Measurements from ENCODE around the gene KIF16B. TPM values are rescaled to one million over a fixed set of nuclear protein-coding genes. Genes with fewer than 3 reads are reported as not detected.

Gene KIF16B
- total RNA-seq, 1 donor from 2014 or later: 9.1 TPM

DNA sequence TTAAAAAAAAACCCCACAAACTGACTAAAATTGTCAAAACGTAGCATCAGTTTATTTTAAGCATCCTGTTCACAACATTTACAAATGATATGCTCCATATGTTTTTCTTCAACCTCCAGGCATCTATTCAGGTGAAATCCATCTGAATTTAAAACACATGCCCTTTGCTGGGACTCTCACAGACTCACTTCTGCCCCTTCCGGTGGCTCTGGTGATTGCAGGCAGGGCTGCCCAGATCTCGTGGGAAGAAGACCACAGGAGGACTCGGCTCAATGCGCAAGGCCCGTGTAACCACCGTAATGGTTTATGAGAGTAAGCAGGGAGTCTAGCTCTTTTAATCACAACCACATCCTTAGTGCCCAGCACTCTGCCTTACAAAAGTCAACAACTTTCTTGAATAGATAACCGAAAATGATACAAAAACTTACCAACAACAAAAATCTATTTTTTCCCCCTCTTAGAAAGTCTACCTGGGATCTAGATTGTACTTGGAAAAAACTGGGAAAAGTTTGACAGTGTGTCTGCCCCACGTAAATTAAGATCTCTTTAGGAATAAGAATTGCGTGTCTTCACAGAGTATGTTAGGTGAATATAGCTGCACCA lies 139.1 kb downstream of the KIF16B start:
- CTCF ChIA-PET: no interaction called here
- TF ChIP-seq CTCF (IDR thresholded peaks at IDR 0.05): no peak

DNA sequence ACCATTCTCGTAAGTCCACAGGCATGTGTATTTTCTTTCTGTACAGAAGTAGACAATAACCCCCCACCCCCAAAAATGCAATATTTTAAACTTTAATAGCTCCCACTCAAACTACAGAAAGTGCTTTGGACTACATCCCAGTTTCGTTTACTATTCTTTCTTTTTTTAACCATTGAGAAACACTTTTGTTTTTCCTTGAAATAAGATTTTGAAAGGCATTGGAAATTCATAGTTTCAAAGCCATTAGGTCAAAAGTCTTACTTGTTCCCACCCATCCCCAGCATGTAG lies 140.0 kb downstream of the KIF16B start:
- CTCF ChIA-PET: no interaction called here
- ATAC-seq (ENCODE audit: low read depth) (no peak), DNase-seq (no peak)
- Mint-ChIP-seq H3K9me3 (no peaks in the 10 kb centered on the region), H3K36me3 (ENCODE audit: low read depth) (peaks cover 16% of the 10 kb centered on the region), H3K27ac (no peak overlapping the region), H3K4me1 (peaks cover 5% of the 10 kb centered on the region), H3K4me3 (no peak overlapping the region), H3K27me3 (no peaks in the 10 kb centered on the region)
- POLR2A ChIA-PET: no interaction called here
- no peak for TF ChIP-seq CTCF (IDR thresholded peaks at IDR 0.05)
- intact Hi-C loops (cut with micrococcal nuclease): no loop called here

More for the DNA sequence above, 139.1 kb downstream of the KIF16B start:
- H3K27ac Mint-ChIP-seq: no peak overlapping the region
- H3K27me3 Mint-ChIP-seq: no peaks in the 10 kb centered on the region
- intact Hi-C loops (cut with micrococcal nuclease): loop anchor here (1.0 kb wide), 1 partner anchor 725 kb away; no protein-coding TSS in a partner anchor
- H3K4me3 Mint-ChIP-seq: no peak overlapping the region
- peaks cover 2% of the 10 kb centered on the region for H3K9me3 Mint-ChIP-seq
- peaks cover 15% of the 10 kb centered on the region for H3K36me3 Mint-ChIP-seq (ENCODE audit: low read depth)
- peaks cover 5% of the 10 kb centered on the region for H3K4me1 Mint-ChIP-seq
- POLR2A ChIA-PET: no interaction called here
- peak; percentile 48 for DNase-seq
- peak; percentile 91 for ATAC-seq (ENCODE audit: low read depth)

- no peak for TF ChIP-seq CTCF (IDR thresholded peaks at IDR 0.05)
- ATAC-seq (ENCODE audit: low read depth) (no peak), DNase-seq (no peak)
- intact Hi-C loops (cut with micrococcal nuclease): no loop called here
- Mint-ChIP-seq H3K9me3 (no peaks in the 10 kb centered on the region), H3K4me3 (no peak overlapping the region), H3K27ac (no peak overlapping the region), H3K27me3 (no peaks in the 10 kb centered on the region), H3K36me3 (ENCODE audit: low read depth) (peaks cover 22% of the 10 kb centered on the region), H3K4me1 (peaks cover 5% of the 10 kb centered on the region)
- CTCF ChIA-PET: no interaction called here
- POLR2A ChIA-PET: no interaction called here
Measured at GRCh38 chr20:16432466-16433292, 140.6 kb downstream of the KIF16B start.

DNA sequence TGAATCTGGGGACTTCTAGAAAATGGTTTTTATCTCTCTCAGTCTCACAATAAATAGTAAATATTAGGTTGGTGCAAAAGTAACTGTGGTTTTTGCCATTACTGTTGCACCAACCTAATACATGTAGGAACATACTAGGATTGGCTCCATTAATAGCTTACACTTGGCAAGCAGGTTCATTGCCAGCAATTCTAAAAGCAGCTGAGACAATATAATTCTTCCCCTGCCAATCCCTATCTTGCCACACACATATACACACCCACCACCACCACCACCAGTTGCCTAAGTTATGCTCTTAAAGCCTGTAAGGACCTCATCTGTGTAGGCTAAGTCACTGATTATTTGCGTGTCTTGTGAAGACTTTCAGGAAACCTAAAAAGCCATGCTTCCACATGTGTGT lies 145.1 kb downstream of the KIF16B start:
- no peak for ATAC-seq (ENCODE audit: low read depth)
- Mint-ChIP-seq H3K4me3 (no peak overlapping the region), H3K27ac (no peak overlapping the region), H3K36me3 (ENCODE audit: low read depth) (peaks cover 64% of the 10 kb centered on the region), H3K4me1 (no peaks in the 10 kb centered on the region), H3K27me3 (no peaks in the 10 kb centered on the region), H3K9me3 (peaks cover 3% of the 10 kb centered on the region)
- intact Hi-C loops (cut with micrococcal nuclease): no loop called here
- no peak for DNase-seq
- TF ChIP-seq CTCF (IDR thresholded peaks at IDR 0.05): no peak
- ChIA-PET CTCF (no interaction called here), POLR2A (no interaction called here)

DNA sequence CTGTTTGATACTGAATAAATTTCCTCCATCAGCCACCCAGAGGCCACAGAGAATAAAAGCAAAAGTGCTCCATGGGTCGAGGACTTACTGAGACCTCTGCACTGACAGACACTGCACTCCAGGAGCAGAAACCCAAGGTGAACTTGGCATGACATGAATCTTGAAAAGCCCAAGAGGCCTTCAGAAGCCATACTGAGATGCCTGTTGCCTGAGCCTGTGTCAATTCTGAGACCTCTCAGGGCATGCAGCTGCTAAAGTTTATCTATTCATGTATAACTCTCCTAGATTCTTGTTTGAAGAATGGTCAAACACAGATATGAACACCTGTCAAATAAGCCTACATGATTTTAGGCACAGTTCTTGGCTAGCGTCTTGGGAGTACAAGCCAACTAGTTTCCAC lies 145.7 kb downstream of the KIF16B start:
- DNase-seq: no peak
- ChIA-PET POLR2A (no interaction called here), CTCF (no interaction called here)
- H3K27me3 Mint-ChIP-seq: no peaks in the 10 kb centered on the region
- H3K9me3 Mint-ChIP-seq: peaks cover 3% of the 10 kb centered on the region
- no peak for ATAC-seq (ENCODE audit: low read depth)
- H3K36me3 Mint-ChIP-seq (ENCODE audit: low read depth): peaks cover 66% of the 10 kb centered on the region
- H3K4me1 Mint-ChIP-seq: no peaks in the 10 kb centered on the region
- H3K4me3 Mint-ChIP-seq: no peak overlapping the region
- no peak overlapping the region for H3K27ac Mint-ChIP-seq
- intact Hi-C loops (cut with micrococcal nuclease): no loop called here
- no peak for TF ChIP-seq CTCF (IDR thresholded peaks at IDR 0.05)

Measured in activated B cell treated with CpG ODN at 0.5 μM for 24 hours (primary cell).